Activated naive CD4-positive, alpha-beta T cell treated with anti-CD3 and anti-CD28 coated beads, Interleukin-2, amount 50 U/mL, for 16 hours (primary cell): ENCODE data around the gene GRM1.
"Not testable (repeated sequence)": the region's sequence is repeated elsewhere in the genome, so short reads cannot be mapped to it uniquely, and the experiment has no call there.

Experiments
- DNase-seq: peaks from one replicate; pipeline ENCODE4 v3.0.0-alpha.2; 2020

The GRM1 gene

GRCh38 chr6:146194434-146194833, 165.6 kb downstream of the GRM1 start:
- no peak for DNase-seq

DNA sequence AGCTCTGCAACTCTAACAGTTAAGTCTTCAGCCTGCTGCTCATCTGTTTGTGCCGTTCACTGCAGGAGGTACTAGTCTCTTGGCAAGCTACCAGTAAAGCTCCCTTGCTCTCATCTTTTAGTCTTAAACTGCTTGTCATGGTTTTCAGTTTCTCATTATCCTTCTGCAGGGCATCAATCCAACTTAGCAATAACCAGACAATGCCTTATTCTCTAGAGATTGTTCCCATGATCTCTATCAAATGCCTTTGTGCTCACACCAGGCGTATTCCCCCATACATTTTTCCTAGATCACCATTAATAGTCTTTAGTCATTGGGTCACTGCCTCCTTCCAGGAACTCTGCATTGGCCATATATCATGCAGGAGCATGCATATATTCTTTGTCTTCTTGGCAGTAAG, 171.3 kb downstream of the GRM1 start:
- DNase-seq: no peak

GRCh38 chr6:146202570-146202969, 173.7 kb downstream of the GRM1 start:
- DNase-seq: no peak

DNA sequence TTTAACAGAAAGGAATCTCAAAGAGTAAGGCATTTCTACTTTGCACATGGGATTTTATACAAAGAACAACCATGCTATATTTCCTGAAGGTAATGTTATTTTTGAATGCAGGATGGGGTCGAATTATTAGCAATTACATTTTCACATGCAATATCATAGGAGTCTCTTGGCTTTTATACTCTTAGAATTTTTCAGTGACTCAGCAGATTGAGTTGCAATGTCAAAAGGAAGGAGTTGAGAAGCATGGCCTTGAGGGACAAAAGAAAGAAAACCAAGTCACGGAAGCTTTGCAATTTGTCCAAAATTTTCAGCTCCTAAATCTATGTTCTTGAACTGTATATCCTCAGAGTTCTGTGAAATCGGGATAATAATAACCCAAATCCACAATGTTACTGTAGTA, 181.1 kb downstream of the GRM1 start:
- DNase-seq: no peak

DNA sequence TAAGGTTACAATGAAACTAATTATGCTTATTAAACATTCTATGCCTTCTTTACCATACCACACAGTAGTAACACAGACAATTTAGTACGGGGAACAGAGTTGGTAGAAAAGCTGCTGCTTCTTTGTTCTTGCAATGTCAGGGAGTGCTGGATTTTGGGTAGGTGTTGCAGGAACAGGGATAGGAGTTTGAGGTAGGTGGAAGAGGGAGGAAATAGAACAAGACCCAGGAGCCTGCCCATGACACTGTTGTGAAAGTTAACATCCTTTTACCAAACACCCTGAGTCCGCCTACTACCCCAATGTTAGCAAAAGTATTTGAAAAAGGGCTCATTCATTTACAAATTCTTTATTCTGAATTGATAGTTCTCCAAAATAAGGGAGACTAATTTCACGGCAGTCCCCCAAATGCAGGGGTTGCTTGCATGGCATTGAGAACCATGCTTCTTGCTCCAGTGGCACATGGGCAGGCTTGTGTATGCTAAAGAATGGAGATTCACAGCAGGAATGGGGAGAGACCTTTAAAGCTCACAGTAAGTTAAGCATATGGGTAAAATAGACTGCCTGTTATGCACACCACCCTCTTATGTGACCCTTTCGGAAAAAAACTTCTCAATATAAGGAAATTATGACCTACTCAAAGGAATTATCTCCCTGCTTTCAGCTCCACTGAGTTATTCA, 181.7 kb downstream of the GRM1 start:
- no peak for DNase-seq

- DNase-seq: no peak
Measured at GRCh38 chr6:146211646-146212045, 182.8 kb downstream of the GRM1 start.

DNA sequence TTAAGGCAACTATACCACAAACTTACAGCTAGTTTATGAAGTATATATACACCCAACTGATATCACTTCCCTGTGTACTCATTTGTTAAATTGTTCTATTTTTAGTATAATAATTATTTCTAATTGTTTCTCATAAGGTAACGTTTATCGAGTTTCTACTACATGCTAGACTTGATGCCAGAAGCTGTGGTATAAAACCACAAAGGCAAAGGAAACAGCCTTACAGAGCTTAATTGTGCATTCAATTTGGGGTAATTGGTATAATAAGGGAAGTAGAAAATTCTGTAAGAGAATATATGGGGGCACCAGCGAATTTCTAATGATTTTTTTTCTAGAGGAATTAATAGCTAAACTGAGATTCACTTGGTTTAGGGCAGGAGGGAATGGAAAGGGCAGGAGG, 183.9 kb downstream of the GRM1 start:
- no peak for DNase-seq

DNA sequence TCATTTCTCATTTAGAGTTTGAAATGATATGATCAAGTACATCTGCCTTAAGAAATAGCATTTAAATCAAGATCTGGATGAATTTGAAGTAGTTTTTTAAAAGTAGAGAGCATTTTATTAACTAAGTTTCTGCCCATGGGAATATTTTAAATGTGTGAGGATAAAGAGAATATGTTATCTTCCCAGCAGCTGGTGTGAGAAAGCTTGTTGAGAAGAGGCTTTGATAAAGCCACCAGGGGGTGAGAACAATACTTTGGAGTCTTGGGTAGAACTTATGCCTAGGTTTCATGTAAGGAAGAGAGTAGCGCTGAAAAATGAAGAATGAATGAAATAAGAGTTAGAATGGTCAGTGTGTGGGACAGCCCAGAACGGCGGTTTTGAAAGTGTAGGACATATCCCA, 190.2 kb downstream of the GRM1 start:
- DNase-seq: no peak

GRCh38 chr6:146224449-146224848, 195.6 kb downstream of the GRM1 start:
- no peak for DNase-seq

- DNase-seq: no peak
Measured at GRCh38 chr6:146224988-146225387, 196.1 kb downstream of the GRM1 start.

DNA sequence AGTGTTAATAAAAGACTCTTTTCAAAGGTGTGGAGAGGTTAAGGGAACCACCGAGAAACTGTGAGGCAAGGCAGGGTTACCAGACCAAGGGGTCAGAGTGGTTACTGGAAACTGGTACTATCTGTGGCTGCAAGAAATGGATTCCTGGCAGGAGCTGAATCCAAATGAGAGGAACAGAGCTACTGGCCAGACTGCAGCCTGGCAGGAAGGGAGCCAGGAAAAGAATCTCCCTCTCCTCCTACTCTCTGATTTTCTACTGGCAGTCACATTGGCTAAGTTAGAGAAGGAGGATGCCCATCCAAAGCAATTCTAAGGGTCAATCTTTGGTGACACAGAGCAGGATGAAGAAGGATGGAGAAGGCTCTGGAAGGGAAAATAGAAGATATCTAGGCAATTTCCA, 211.5 kb downstream of the GRM1 start:
- DNase-seq: no peak

DNA sequence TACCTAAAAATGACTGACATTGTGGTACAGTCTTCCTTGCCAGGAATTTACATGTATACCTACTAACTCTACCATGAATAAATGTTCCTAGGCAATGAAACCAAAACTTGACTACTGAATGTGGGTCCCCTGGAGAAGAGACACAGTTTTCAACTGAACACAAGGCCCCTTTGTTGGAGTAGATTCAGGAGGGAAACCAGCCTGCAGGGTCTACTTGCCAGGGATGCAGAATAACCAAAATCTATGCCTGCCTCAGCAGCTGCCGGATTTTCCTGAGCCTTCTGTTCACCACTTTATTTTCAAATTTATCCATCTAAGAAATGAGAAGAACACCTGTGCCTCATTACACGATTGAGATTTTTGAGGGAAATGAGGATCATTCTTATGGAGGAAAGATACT, 211.9 kb downstream of the GRM1 start:
- no peak for DNase-seq

DNA sequence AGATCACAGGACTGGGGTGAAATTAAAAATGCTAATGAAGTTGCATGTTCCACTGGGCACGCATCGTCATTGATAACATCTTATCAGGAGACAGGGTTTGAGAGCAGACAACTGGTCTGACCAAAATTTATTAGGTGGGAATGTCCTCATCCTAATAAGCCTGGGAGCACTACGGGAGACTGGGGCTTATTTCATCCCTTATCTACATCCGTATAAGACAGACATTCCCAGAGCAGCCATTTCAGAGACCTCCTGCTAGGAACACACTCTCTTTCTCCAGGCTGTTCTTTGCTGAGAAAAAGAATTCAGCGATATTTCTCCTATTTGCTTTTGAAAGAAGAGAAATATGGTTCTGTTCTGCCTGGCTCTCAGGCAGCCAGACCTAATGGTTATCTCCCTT, 214.8 kb downstream of the GRM1 start:
- DNase-seq: not testable (repeated sequence)

GRCh38 chr6:146244630-146245143, 215.8 kb downstream of the GRM1 start:
- no peak for DNase-seq

DNA sequence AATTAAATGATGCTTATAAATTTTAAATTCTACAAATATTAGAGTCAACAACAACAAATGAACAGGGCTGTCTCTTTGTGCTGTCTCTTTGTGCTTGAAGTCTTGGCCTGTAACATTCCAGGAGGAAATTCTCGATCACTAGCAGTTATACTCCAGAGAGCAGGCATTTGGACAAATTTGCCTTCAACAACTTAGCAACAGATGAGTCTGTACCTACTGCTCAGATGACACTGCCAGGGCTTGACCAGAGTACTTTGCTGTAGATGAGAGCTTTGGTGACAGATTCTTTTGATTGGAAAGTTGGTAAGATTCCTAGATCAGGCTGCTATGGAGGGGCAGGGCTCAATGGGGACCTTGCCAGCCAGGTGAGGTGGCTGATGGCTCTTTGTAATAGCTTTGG, 217.2 kb downstream of the GRM1 start:
- no peak for DNase-seq

- no peak for DNase-seq
Measured at GRCh38 chr6:146253691-146254090, 224.8 kb downstream of the GRM1 start.

DNA sequence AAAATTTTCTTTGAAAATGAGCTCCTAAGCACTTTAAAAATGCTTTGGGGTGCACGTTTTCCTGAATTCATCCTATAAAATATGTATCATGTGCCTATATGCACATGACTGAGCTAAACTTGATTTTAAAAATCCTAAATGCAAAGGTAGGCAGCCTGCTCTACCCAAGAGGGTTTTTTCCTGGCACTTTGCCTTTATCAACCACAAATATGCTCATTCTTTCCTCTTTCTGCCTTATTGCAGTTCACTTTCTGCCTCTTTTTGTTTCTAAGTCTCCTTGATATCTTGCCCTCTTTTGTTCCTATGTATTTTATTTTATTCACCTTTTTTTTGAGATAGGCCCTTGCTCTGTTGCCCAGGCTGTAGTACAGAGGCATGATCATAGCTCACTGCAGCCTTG, 229.3 kb downstream of the GRM1 start:
- no peak for DNase-seq

DNA sequence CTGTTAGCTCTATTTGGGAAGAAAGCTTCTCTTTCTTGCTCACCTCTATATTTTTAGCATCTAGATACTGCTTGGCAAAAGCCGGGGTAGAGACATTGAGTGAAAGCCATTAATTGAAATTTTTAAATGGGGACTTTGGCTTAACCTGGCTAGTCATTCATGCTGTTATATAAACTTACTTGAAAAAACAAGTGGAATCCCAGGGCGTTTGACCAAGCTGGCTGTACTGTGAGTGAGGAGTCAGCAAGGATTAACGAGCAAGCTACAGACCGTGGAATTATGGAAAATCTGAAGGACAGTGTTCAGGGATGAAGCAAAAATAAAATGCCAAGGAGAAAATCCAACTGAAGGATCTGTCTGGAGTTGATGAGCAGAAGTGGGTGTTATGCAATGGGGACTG, 232.0 kb downstream of the GRM1 start:
- DNase-seq: no peak

DNA sequence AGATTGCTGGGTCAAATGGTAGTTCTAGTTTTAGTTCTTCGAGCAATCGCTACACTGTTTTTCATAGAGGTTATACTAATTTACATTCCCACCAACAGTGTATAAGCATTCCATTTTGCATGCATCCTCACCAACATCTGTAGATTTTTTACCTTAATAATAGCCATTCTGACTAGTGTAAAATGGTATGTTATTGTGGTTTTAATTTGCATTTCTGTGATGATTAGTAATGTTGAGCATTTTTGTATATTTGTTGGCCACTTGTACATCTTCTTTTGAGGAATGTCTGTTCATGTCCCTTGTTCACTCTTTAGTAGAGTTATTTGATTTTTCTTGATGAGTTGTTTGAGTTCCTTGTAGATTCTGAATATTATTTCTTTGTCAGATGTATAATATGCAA, 236.2 kb downstream of the GRM1 start:
- no peak for DNase-seq

GRCh38 chr6:146267447-146267846, 238.6 kb downstream of the GRM1 start:
- DNase-seq: no peak

DNA sequence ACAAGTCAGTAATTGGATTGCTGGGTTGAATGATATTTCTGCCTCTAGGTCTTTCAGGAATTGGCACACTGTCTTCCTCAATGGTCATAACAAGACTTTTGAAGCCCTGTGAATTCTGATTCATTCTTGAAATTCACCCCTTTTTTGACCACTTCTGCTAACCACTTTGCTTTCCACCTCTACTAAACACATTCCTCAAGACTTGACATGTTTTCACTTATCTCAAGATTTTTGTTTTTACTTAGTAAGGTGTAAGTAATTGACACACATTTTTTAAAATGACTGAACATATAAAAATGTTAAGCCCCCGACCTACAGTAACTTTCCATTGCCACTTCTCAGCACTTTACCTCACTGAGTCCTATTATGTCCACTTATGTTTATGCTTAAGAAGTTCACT, 239.1 kb downstream of the GRM1 start:
- no peak for DNase-seq

- no peak for DNase-seq
Measured at GRCh38 chr6:146269482-146269881, 240.6 kb downstream of the GRM1 start.

GRCh38 chr6:146271163-146271562, 242.3 kb downstream of the GRM1 start:
- not testable (repeated sequence) for DNase-seq

GRCh38 chr6:146273490-146273889, 244.6 kb downstream of the GRM1 start:
- DNase-seq: no peak

- no peak for DNase-seq
Measured at GRCh38 chr6:146277142-146277541, 248.3 kb downstream of the GRM1 start.
